Uterus (tissue), 2 donors: ENCODE data around the gene GLOD5.

Experiments used
- POLR2A ChIP-seq, 2 donors: fragments of 450-650 bp; IDR thresholded peaks; one replicate each; pipeline ENCODE4 v1.6.1; 2016; ENCODE audit warnings: antibody characterized with exemption in 2 of 2, mild to moderate bottlenecking in 1 of 2, moderate library complexity in 1 of 2
- TF ChIP-seq, protein P1 (sequence below), 4 experiments: fragments of 200-600 bp in 2 of 4; fragments of 450-650 bp in 2 of 4; sonication (generic) in 2 of 4; IDR thresholded peaks; one replicate each; pipeline ENCODE4 v1.5.1; 2016 to 2019; ENCODE audit warnings: antibody characterized with exemption in 4 of 4, mild to moderate bottlenecking in 2 of 4, moderate library complexity in 1 of 4

DNA sequence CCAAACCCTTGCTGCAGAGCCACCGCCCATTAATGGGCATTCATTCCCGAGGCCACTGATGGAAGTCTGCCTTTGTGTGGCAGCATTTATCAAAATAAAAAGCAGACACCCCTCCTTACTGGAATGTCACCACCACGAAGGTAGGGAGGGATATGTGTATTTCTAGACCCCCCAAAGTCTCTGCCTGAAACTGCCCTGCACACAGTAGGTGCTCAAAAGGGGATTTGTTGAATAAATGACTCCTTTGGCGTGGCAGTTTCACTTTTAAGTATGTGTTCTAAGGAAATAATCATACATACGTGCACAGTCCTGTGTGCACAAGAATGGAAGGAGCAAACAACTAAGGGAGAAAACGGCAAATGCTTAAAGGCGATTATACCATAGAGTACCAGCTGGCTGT lies 23.6 kb upstream of the GLOD5 start:
- TF ChIP-seq, protein P1, sequence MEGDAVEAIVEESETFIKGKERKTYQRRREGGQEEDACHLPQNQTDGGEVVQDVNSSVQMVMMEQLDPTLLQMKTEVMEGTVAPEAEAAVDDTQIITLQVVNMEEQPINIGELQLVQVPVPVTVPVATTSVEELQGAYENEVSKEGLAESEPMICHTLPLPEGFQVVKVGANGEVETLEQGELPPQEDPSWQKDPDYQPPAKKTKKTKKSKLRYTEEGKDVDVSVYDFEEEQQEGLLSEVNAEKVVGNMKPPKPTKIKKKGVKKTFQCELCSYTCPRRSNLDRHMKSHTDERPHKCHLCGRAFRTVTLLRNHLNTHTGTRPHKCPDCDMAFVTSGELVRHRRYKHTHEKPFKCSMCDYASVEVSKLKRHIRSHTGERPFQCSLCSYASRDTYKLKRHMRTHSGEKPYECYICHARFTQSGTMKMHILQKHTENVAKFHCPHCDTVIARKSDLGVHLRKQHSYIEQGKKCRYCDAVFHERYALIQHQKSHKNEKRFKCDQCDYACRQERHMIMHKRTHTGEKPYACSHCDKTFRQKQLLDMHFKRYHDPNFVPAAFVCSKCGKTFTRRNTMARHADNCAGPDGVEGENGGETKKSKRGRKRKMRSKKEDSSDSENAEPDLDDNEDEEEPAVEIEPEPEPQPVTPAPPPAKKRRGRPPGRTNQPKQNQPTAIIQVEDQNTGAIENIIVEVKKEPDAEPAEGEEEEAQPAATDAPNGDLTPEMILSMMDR (IDR thresholded peaks at IDR 0.05): no peak
- no peak for TF ChIP-seq POLR2A (IDR thresholded peaks at IDR 0.05)
